Spleen (tissue), 11 donors: ENCODE measurements around the gene GAS5. TPM values are rescaled to one million over a fixed set of nuclear protein-coding genes. Genes with fewer than 3 reads are reported as not detected.
A peak's percentile ranks its signal among the peaks of the same experiment; 100 is the strongest.

ENCODE experiments used
- DNase-seq: peaks from one replicate; pipeline ENCODE4 v3.0.0-alpha.2; 2020
- H3K27ac ChIP-seq, 8 donors: fragments of 200-600 bp; sonication (generic) in 7 of 8; 1 replicate in 4 of 8; 2 replicates in 4 of 8; pipeline versions ENCODE4 v1.5.0 to v1.8.0; 2016 to 2021; ENCODE audit warnings: inconsistent platforms in 4 of 8, mild to moderate bottlenecking in 4 of 8, moderate library complexity in 1 of 8
- H3K27me3 ChIP-seq, 7 donors: fragments of 200-600 bp; sonication (generic) in 6 of 7; replicated peaks in 1 of 7; 1 replicate in 4 of 7; 2 replicates in 3 of 7; pipeline versions ENCODE4 v1.5.0 to v1.8.0; 2016 to 2021; ENCODE audit warnings: inconsistent platforms in 3 of 7, mild to moderate bottlenecking in 1 of 7
- H3K36me3 ChIP-seq, 6 donors: fragments of 200-600 bp; sonication (generic) in 5 of 6; 1 replicate in 4 of 6; 2 replicates in 2 of 6; pipeline versions ENCODE4 v1.5.0 to v1.8.0; 2016 to 2021; ENCODE audit warnings: inconsistent platforms in 2 of 6
- H3K4me1 ChIP-seq, 6 donors: fragments of 200-600 bp; sonication (generic) in 5 of 6; 1 replicate in 3 of 6; 2 replicates in 3 of 6; pipeline versions ENCODE4 v1.5.0 to v1.8.0; 2016 to 2021; ENCODE audit warnings: inconsistent platforms in 3 of 6
- H3K4me3 ChIP-seq, 8 donors: fragments of 200-600 bp; sonication (generic) in 7 of 8; 1 replicate in 4 of 8; 2 replicates in 4 of 8; pipeline versions ENCODE4 v1.5.0 to v1.8.0; 2016 to 2021; ENCODE audit warnings: inconsistent platforms in 4 of 8, mild to moderate bottlenecking in 4 of 8, moderate library complexity in 2 of 8
- H3K9me3 ChIP-seq, 8 donors: fragments of 200-600 bp; sonication (generic) in 7 of 8; 1 replicate in 4 of 8; 2 replicates in 4 of 8; pipeline versions ENCODE4 v1.5.0 to v1.8.0; 2016 to 2021; ENCODE audit warnings: inconsistent platforms in 4 of 8
- CTCF ChIP-seq, 11 experiments: fragments of 200-600 bp in 7 of 11; fragments of 450-650 bp in 4 of 11; sonication (generic) in 4 of 11; IDR thresholded peaks in 8 of 11; conservative IDR thresholded peaks in 3 of 11; 1 replicate in 7 of 11; 2 replicates in 4 of 11; pipeline versions ENCODE4 v1.4.0 to v1.8.0; 2016 to 2021; ENCODE audit warnings: antibody characterized with exemption in 11 of 11, inconsistent platforms in 4 of 11, mild to moderate bottlenecking in 1 of 11
- POLR2A ChIP-seq, 3 donors: fragments of 450-650 bp; IDR thresholded peaks; one replicate each; pipeline ENCODE4 v1.5.1; 2017; ENCODE audit warnings: antibody characterized with exemption in 3 of 3, mild to moderate bottlenecking in 1 of 3
- POLR2AphosphoS5 ChIP-seq, 3 donors: sonication (generic); formaldehyde crosslinking; IDR thresholded peaks; one replicate each; pipeline ENCODE4 v1.5.1; 2017; ENCODE audit warnings: antibody characterized with exemption in 3 of 3
- WGBS, 5 donors: extraction: QIAGEN DNeasy Blood & Tissue Kit in 3 of 5; methylation state at CpG; one replicate each; pipeline versions ENCODE4 v1.1.5 to v1.1.7; 2013 to 2018; 5-methylcytosine and 5-hydroxymethylcytosine counted together
- intact Hi-C: fragments of 100-400 bp; cut with DNase I; formaldehyde crosslinking; loops from one replicate; pipeline ENCODE4 v1.15.0; 2023; ENCODE audit warnings: low total_unique reads
- polyA plus RNA-seq, 3 donors: library from polyadenylated mRNA; stranded (reverse); fragments of 200-250 nt; gene quantifications; one replicate each; pipeline ENCODE4 v1.2.1, GENCODE V29; 2013
- total RNA-seq, 7 donors: library from RNA; depleted of rRNA in 3 of 7; stranded (reverse); fragments of >200 nt in 3 of 7; fragmentation: NEBNext Ultra II Directional in 4 of 7; extraction: Animal tissue kit (Norgen Biotek cat#: 25700) in 4 of 7; gene quantifications; one replicate each; pipeline versions ENCODE4 v1.1.0 to v1.2.1, GENCODE V29; 2016 to 2021
- donor health status: healthy with polysubstance abuse.
- donor health status: DM: no; HTN: no; CAD: no; lungs with moderate emphysema.
- donor health status: DM: no; HTN: no; CAD: no.
- donor health status: Bipolar disorder and iron deficiency.
- donor health status: healthy.
- donor health status: DM: no; HTN: no; CAD: no.
- donor health status: DM: yes; HTN: yes; CAD: no.

Gene GAS5
- total and polyA plus RNA-seq, 10 donors = 287 to 1,371 (median 350) TPM

GRCh38 chr1:173878251-173878650 lies 10.5 kb upstream of the GAS5 start:
- no peak for DNase-seq
- intact Hi-C loops = no loop called here
- peak overlapping the region in 2 of 8 donors; percentile 2 to 11 for H3K27ac ChIP-seq
- H3K4me3 ChIP-seq = no peak overlapping the region
- no peaks in the 10 kb centered on the region for H3K9me3 ChIP-seq
- H3K4me1 ChIP-seq = peaks cover 0 to 20% (median 0%) of the 10 kb centered on the region in 6 donors
- no peaks in the 10 kb centered on the region for H3K27me3 ChIP-seq
- TF ChIP-seq POLR2A (IDR thresholded peaks at IDR 0.05) (no peak), CTCF (IDR thresholded peaks at IDR 0.05 in 8 of 11, conservative IDR thresholded peaks at IDR 0.05 in 3 of 11) (no peak), POLR2AphosphoS5 (IDR thresholded peaks at IDR 0.05) (no peak)
- H3K36me3 ChIP-seq = peaks cover 0 to 76% (median 25%) of the 10 kb centered on the region in 6 donors

GRCh38 chr1:173876732-173877131 lies 8.9 kb upstream of the GAS5 start:
- peaks cover 0 to 74% (median 26%) of the 10 kb centered on the region in 6 donors for H3K36me3 ChIP-seq

GRCh38 chr1:173871500-173871899 lies 3.7 kb upstream of the GAS5 start:
- DNase-seq = no peak
- TF ChIP-seq CTCF (IDR thresholded peaks at IDR 0.05 in 8 of 11, conservative IDR thresholded peaks at IDR 0.05 in 3 of 11) (no peak), POLR2AphosphoS5 (IDR thresholded peaks at IDR 0.05) (no peak), POLR2A (IDR thresholded peaks at IDR 0.05) (no peak)
- intact Hi-C loops = no loop called here
- Histone ChIP-seq H3K4me1 (peaks cover 28 to 66% (median 46%) of the 10 kb centered on the region in 6 donors), H3K36me3 (peaks cover 0 to 50% (median 21%) of the 10 kb centered on the region in 6 donors), H3K9me3 (no peaks in the 10 kb centered on the region), H3K27ac (peak overlapping the region; percentile 72 to 99 (median 98)), H3K27me3 (no peaks in the 10 kb centered on the region), H3K4me3 (peak overlapping the region in 1 of 8 donors; percentile 91)
- WGBS, 5 donors = 31 to 89% (median 72%) methylated on average over 2 of the region's 2 CpGs

More at GRCh38 chr1:173876732-173877131, 8.9 kb upstream of the GAS5 start:
- no peak overlapping the region for H3K27ac ChIP-seq
- no peaks in the 10 kb centered on the region for H3K9me3 ChIP-seq
- H3K27me3 ChIP-seq = no peaks in the 10 kb centered on the region
- 93 to 96% (median 94%) methylated on average over 5 of the region's 5 CpGs for WGBS, 5 donors
- no peak for DNase-seq
- H3K4me1 ChIP-seq = peaks cover 2 to 35% (median 8%) of the 10 kb centered on the region in 6 donors
- intact Hi-C loops = no loop called here
- no peak overlapping the region for H3K4me3 ChIP-seq
- TF ChIP-seq POLR2A (IDR thresholded peaks at IDR 0.05) (no peak), CTCF (IDR thresholded peaks at IDR 0.05 in 8 of 11, conservative IDR thresholded peaks at IDR 0.05 in 3 of 11) (no peak), POLR2AphosphoS5 (IDR thresholded peaks at IDR 0.05) (no peak)

- intact Hi-C loops = no loop called here
- Histone ChIP-seq H3K4me1 (peaks cover 30 to 70% (median 50%) of the 10 kb centered on the region in 6 donors), H3K9me3 (no peaks in the 10 kb centered on the region), H3K27me3 (no peaks in the 10 kb centered on the region), H3K4me3 (peak overlapping the region in 3 of 8 donors; percentile 12 to 91 (median 16)), H3K27ac (peak overlapping the region; percentile 72 to 99 (median 98)), H3K36me3 (peaks cover 0 to 50% (median 18%) of the 10 kb centered on the region in 6 donors)
- no peak for TF ChIP-seq CTCF (IDR thresholded peaks at IDR 0.05 in 8 of 11, conservative IDR thresholded peaks at IDR 0.05 in 3 of 11)
- no peak for TF ChIP-seq POLR2A (IDR thresholded peaks at IDR 0.05)
- TF ChIP-seq POLR2AphosphoS5 (IDR thresholded peaks at IDR 0.05) = no peak
- DNase-seq = no peak
- 67 to 73% (median 69%) methylated on average over 5 of the region's 5 CpGs for WGBS, 5 donors
These were observed 3.3 kb upstream of the GAS5 start for GRCh38 chr1:173871091-173871490.
